HG03432 (cell line): ENCODE results near the gene MACROD2.

Source experiments
- ATAC-seq: cut with Tn5 transposase; IDR thresholded peaks from one replicate; pipeline ENCODE4 v1.9.1; 2021; ENCODE audit warnings: mild to moderate bottlenecking, moderate library complexity; ENCODE audit not compliant: unreplicated experiment

The MACROD2 gene

DNA sequence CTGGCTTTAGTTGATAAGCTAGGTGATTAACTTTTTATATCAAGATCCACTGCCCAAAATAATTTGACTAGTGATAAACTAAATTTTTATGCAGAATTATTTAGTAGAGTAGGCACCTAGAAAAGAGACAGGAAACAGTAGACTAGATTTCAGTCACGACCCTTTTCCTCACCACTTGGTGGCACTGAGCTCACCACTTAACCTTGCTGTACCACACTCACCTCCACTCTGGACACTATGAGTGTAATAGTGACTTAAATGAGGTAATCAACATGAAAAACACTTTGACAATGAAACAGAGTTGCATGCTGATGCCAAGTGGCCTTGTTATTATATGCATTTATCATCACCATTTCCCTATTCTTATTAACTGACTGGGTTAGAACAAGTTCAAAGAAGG lies 1847.6 kb downstream of the MACROD2 start:
- ATAC-seq, result peak; percentile 72

DNA sequence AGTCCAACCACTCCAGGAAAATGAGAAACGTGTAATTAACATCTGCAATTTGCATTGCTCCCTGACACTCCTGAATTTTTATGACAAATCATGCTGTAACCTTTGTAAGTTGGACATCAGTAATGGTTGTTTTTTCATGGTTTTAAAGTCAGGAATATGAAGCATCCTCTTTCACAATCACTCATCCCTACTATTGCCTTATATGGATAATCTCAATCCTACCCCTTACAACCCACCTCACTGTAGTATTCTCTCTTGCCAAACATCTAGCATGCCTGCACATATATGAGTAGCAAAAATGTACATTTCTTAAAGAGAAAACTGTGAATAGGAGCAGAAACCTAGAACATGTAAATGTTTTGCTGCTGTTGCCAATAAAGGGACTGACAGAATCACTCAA lies 1848.5 kb downstream of the MACROD2 start:
- ATAC-seq, result no peak

DNA sequence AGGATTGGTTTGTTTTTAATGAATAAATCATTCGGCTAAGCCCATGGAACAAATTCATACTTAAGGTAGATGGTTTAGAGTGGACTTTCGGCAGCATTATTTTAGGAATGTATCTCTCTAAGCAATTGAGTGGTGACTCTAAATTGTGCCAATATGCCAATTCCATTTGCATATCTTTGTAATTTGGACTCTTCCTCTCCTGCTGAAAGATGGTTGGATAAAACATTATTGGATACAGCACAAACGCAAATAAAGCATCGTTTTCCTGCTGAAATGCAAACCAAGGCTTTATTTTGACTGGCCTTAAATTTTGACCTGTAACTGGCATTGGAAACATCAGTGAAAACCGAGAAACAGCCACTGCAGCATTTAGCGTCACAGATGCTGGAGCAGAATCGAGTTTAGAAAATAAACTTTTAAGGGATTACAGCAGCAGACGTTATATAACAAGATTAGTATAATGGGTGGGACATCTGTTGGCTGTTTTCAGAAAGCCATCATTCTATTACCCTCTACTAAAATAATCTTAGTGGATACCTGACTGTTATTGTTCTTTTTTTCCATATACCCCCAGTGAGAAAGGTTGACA lies 1852.0 kb downstream of the MACROD2 start:
- no peak for ATAC-seq

DNA sequence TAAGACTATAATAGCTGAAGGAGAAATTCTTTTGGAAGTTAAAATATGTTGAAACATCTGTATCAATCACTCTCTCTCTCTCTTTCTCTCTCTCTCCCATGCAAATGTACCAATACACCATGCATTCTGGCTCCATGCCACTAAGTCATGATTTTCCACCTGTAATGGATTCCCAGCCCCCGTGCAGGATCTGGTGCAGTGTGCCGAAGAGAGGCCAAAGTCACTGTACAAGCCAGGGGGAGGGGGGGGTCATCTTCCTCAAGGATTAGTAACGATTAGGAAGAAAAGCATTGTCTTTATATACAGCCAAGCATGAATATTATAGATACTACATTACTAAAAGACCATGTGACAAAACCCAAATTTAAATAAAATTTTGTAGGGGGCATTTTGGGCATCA lies 1852.8 kb downstream of the MACROD2 start:
- no peak for ATAC-seq

DNA sequence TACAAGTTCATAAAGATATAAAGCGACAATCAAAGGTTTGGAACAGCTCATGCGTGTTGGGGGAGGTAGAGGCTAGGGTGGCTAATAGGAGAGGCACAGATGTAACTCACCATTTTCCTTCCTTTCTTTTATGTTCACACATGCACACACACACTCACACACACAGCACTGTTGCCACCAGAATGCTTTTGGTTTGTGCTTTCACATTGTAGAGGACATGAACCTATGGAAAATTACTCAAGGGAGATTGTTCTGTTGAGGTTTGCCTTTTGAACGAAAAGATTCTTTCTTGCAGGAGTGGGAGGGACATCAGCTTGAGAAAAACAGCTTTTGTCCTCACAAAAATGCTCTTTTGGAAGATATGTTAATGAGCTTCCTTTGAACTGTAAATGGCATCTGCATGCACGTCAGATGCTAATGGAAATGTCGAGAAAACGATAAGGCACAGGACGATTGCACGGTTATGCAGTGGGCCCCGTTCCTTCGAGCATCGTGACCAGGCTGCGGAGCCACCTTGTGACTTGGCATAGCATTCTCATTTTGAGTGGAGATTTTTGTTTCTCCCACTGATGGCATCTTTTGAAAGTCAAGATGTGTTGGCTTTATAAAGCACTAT lies 1853.8 kb downstream of the MACROD2 start:
- no peak for ATAC-seq

DNA sequence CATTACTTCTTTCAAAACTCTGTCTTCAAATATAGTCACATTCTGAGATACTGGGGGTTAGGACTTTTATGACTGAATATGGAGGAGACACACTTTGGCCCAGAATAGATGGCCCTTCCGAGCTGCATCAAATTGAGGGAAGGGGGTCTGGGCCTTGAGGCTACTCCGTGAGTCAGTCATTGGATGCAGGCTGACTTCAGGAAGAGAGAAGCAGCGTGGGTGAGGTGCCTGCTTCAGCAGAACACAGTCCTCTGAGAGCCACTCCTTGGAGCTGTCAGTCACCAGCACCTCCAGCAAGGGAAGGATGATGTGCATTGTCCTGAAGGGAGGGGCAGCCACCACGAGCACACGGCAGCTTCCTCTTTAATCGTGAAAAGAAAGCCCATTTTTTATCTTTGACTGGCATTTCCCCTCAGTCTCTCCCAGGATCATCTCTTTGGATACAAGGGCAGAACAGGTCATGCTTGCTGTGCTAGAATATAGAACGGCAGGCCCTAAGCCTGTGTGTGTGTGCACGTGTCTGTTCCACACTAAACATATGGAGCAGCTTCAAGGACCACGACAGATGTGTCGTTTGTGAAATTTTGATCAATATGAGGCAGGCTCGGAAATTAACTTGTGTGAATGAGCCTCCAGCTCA lies 1856.4 kb downstream of the MACROD2 start:
- no peak for ATAC-seq

DNA sequence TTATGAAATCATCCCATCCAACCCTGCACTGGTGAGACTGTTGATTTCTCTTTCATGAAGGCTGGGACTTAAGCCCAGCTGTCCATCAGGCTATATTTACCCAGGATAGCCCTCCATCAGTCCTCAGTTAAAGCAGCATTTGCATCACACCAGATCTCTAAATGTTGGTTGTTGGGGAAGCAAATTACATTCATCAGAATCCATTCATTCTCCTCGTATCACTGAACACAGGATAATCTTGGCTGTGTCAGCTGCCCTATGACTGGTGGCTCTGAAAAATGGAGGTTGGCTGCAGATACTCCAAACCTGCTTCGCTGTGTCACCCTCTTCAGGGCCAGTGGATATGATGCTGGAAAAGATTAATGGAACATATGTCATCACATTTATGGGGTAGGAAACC lies 1859.6 kb downstream of the MACROD2 start:
- ATAC-seq, result no peak

DNA sequence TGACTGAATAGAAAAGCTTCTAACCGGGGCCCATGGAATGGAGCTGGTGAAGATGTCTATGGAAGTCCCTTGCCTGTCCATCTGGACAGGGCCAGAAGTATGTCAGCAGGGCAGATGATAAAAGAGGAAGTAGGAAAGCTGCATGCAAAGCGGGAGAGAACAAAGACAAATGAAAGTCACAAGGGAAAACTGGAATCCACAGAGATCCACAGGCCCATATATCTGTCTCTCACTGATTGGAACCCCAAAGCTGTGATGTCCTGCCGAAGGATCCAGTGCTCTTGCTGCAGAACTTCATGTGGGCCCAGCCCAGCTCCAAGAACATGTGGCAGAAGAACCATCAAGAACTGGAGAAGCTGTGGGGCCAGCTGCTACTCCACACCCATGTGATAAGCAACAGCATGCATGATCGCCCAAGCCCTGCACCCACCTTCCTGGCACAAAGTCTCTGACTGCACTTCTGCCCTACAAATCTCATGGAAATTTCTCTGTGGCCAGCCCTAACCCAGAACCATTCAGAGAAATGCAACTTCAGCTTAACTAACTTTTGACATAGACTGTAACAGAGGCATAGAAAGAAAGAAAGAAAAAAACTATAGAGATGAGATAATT lies 1862.0 kb downstream of the MACROD2 start:
- ATAC-seq, result peak; percentile 78

DNA sequence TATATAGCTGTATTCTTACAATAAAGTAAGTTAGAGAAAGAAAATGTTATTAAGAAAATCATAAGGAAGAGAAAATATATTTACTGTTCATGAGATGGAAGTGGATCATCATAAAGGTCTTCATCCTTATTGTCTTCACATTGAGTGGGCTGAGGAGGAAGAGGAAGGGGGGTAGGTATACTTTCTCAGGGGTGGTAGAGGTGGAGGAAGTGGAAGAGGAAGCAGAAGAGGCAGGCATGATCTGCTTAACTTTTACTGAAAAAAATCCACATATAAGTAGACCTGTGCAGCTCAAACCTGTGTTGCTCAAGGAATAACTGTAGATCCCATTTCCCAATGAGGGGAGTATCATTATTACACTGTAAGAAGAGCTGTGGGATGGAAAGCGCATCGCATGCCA lies 1863.7 kb downstream of the MACROD2 start:
- no peak for ATAC-seq

DNA sequence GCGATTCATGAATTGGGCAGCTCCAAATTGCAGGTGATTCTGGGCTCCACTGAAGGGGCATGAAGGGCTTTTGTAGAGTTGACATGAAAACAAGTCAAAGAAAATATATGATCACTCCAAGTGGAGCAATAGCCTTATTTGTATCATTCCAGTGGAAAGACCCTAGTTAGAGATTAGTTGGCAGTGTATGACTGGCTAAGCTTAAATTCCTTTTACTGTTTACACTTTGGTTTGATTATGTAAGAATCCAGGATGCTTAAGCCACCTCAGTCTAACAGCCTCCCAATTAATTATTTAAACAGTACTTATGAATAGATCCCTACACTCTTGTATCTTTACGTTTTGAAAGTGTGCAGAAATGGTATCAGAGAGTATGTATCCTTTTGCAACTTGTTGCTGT lies 1865.5 kb downstream of the MACROD2 start:
- ATAC-seq, result no peak

DNA sequence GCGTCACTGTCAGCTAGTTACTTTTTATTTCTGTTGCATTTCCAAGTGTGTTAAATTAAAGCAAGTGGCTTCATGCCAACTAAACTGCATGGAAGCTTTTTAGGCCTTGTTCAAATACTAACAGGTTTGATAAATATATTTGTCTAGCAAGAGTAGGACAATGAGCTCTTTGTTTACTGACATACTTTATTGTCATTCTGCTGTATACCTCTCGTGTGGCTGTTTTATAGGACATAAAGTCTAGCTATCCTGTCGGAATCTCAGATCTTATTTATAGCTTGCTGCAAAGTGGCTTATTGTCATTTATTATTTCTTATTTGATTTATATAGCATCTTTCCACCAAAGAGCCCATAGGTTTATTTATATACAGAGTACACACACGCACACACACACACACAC lies 1866.9 kb downstream of the MACROD2 start:
- ATAC-seq, result no peak

DNA sequence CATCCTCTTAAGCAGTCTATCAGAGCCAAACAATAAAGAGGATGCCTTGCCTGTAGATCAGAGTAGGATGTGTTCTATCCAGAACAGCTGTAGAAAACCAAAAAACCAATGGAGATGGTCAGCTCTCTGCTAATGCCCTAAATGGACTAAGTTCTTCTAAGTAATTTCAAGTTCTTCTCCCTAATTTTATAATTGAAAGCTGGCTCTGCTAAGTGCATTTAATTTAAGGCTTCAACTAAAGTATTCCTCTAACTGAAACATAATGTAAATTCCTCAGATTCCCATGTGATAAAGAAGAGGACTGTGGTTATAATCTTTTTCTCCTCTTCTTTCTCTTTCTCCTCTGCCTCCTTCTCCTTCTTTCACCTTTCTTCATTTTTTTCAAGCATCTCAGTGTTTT lies 1868.4 kb downstream of the MACROD2 start:
- ATAC-seq, result no peak

DNA sequence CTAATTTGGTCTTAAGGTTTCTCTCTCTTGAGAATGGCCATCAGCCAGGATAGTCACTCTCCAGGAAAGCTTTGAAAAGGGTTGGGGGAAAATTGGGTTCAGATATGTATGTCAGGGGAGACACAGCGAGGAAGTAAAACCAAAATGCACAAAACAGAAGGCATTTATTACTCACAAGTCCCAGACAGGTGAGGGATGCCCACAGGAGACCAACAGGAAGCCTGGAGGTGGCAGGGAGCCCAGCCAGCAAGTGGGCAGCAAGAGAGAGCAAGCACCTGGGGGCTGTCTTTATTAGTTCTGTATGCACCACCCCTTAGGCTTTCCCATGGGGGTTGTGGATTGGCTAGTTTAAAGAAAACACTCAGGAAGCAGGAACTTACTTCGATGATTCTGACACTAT lies 1870.2 kb downstream of the MACROD2 start:
- ATAC-seq, result no peak

DNA sequence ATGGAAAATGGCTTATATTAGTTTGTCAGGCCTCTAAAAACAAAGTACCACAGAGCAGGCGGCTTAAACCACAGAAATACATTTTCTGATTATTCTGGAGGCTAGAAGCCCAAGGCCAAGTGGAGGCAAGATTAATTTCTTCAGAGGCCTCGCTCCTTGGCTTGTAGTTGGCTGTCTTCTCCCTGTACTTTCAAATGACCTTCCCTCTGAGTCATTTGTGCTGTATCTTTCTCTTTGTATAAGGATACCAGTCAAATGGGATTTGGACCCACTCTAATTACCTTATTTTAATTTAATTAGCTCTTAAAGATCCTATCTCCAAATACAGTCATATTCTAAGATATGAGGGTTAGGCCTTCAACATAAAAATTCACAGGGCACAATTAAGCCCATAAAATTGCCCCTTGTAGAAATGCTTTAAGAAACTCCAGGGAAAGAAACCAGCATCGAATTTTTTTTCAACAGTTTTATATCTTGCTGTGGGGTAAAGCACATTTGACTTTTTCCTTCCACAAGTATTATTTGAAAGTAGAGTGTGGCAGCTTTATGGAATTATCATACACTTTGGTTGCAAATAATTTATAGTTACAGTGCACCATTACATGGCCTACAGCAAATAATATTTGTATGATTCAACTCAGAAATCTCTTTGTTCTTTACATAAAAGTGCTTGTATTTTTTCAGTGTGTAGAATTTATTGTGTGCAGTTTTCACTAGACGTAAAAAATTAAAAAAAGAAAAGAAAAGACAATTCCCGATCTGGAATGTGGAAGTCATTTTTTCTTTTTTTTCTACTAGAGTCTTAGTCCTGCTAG lies 1871.8 kb downstream of the MACROD2 start:
- no peak for ATAC-seq

DNA sequence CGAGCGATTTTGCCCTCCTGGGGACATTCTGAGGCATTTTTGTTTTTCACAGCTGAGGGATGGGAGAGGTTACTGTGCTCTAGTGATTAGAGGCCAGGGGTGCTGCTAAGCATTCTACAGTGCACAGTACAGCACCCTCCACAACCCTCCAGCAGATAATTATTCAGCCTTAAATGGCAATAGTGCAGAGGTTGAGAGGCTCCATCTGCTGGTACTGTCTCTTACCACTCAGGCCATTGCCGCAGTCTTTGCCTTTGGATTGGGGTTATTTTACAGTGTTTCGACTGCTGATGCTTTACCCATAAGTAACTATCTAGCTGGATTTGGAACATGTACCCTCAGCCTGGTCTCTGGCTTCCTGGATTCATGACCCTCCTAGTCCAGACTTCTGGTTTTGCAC lies 1872.6 kb downstream of the MACROD2 start:
- no peak for ATAC-seq

DNA sequence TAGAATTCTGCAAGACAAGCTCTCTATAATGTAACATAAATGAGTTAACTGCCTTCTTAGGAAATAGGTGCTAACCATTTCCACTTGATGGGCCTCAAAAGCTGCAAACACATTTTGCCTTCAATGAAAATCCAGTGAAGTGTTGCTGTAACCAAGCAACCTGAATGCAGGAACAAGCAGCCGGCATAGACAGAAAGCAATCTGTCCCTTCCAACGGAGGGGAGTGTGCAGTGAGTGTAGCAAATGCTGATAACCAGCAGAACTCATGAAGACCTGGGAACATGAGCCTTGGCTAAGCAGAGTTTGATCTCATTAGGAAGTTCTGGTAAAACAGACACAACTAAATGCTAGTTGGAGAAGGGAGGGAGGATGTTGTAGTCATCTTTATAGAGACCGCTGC lies 1880.1 kb downstream of the MACROD2 start:
- ATAC-seq, result no peak

DNA sequence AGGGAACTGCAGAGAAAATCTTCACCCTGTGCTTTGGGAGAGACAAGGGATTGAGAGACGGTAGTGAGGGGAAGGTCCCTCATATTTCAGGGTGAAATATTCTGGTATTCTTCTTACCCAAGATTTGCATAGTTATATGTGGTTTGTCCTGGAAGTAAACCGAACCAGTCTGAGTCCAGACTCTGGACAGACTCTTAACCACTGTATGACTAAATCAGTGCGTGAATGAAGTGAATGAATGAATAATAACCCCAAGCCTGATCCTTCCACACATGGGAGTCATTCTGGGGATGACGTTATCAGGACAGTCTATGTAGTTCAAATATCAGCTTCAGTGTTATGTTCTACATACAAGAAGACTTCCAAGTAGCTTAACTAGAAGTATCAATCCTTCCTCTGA lies 1887.2 kb downstream of the MACROD2 start:
- peak; percentile 76 for ATAC-seq

DNA sequence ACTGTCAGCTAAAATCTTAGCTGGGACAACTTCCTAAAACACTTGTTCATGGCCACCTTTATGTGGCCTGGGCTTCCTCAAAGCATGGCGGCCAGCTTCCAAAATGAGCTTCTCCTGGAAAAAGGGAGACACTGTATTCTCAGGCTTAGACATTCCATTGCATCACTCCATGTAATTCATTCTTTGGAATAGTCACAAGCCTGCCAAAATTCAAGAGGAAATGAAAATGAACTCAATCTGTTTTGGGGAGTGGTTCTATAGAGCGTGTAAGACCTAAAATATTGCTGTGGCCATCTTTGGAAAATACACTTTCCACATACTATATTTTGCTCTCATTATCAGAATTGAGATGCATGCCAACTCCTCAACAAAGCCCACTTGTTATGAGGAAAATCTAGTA lies 1890.9 kb downstream of the MACROD2 start:
- no peak for ATAC-seq

DNA sequence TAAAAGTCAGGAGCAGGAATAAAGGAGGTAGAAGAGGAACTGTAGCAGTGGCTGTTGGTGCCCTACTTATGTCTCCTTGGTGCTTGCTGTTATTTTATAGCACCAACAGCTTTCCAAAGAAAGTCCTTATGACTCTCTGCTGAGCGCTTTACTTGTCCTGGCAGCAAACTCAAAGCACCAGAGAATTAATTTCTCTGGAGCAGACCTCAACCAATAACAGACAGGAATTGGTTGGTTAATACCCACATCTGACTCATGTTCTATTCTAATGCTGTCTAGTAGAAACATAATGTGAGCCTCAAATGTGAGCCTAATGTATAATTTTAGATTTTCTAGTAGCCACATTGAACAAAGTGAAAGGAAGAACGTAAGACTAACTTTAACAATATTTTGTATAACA lies 1892.1 kb downstream of the MACROD2 start:
- ATAC-seq, result no peak

DNA sequence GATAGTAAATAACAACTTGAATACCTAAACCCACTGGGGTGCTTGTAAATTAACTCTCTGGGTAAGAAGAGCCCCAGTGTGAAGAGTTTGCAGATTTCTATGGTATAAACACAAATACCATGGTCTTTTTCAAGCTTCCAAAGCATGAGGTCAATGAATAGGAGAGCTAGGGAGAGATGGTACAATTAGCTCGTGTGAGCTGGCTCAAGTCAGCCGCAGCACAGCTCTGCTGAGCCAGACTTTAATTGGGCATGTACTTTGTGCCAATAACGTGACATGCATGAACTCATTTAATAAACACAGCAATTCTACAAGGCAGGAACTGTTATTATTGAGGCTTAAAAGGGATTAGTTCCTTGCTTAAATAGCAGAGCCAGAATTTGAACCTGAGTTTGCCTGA lies 1893.7 kb downstream of the MACROD2 start:
- no peak for ATAC-seq

DNA sequence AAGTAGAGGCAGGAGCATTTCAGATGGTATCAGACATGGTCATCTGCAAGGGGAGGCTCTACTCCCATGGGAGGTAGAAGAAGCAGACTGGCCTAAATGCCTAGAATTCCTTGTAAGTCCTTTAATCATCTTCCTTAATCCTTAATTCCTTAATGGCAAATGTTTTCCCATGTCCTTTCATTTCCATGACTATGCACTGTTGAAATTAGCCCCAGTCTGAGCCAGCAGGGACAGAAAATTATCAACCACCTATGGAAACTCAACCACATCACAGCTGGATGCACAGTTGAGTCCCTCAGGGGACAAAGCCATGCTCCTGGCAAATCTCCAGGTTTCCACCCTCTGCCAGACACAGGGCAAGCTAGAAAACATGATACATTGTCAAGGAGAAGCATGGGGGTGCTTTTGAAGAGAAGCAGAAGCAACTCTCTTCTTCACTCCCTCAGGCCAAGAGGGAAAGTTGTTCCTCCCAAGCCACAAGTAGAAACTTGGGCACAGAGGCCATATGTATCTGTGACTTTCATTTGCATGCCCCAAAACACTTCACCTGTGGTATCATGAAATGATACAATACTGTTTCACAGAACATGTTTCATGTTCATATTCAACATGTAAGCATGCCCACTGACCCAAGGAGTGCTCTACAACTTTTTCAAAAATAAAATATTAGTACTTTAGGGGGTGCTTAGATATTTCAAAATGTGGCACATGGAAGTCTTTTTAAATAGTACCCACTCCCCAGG lies 1894.4 kb downstream of the MACROD2 start:
- no peak for ATAC-seq
